IPS-15b (cell line): ENCODE results near the gene KIAA2012.
A peak's percentile ranks its signal among the peaks of the same experiment; 100 is the strongest.

ENCODE experiments used
- H3K27me3 ChIP-seq: one replicate; pipeline ENCODE4 v1.6.1; 2013; ENCODE audit warnings: low read length; ENCODE audit not compliant: control insufficient read depth, insufficient read depth
- H3K36me3 ChIP-seq: one replicate; pipeline ENCODE4 v1.6.1; 2013; ENCODE audit warnings: low read length; ENCODE audit not compliant: control insufficient read depth, insufficient read depth
- H3K4me1 ChIP-seq: one replicate; pipeline ENCODE4 v1.6.1; 2013; ENCODE audit warnings: mild to moderate bottlenecking, low read length; ENCODE audit not compliant: control insufficient read depth, insufficient read depth
- H3K4me3 ChIP-seq: one replicate; pipeline ENCODE4 v1.5.1; 2013; ENCODE audit warnings: low read depth, low read length
- H3K9ac ChIP-seq: one replicate; pipeline ENCODE4 v1.6.1; 2013; ENCODE audit warnings: low read depth, mild to moderate bottlenecking, low read length
- H3K9me3 ChIP-seq: one replicate; pipeline ENCODE4 v1.6.1; 2013; ENCODE audit warnings: mild to moderate bottlenecking, low read length; ENCODE audit not compliant: control insufficient read depth, insufficient read depth

The KIAA2012 gene

DNA sequence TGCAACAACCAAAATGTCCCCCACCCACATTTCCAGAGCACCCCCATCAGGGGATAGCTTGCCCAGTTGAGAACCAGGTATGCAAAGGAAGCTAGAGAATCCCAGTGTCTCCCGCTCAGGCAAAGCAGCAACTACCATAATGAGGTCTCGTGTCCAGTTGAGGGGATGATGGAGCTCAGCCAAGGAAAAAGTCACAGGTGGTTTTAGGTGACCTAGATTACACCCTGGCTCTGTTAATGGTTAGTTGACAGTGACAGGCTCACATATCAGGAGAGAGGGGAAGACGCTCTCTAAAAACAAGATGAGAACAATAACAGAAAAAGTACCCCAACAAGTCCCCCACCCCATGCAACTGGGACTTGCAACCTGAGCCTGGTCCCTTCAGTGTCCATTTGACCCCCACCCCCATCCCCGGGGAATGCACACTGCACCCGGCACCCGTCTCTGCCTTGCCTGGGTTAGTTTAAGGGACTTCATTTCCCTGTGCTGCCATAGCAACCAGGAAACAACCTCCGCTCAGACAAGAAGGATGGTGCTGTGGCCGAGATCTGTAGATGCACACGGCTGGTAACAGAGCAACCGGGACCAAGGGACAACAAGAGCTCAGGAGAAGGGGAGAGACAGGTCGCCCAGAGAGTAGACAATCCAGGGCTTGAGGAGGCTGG, at the start of gene KIAA2012:
TSS of gene KIAA2012 (plus strand) at position 519 of the 665 bp plus-strand sequence. CDS start 373 bp downstream, outside the sequence.
- Histone ChIP-seq H3K9ac (no peak within 1 kb of the TSS), H3K36me3 (no peaks in the 10 kb centered on the region), H3K4me1 (peaks cover 6% of the 10 kb centered on the region), H3K4me3 (no peak within 1 kb of the TSS), H3K27me3 (no peaks in the 10 kb centered on the region), H3K9me3 (no peaks in the 10 kb centered on the region)

GRCh38 chr2:202023904-202024266, 49.2 kb upstream of the KIAA2012 start:
- H3K9ac ChIP-seq: peak overlapping the region; percentile 2
- H3K4me1 ChIP-seq: peaks cover 42% of the 10 kb centered on the region
- H3K9me3 ChIP-seq: no peaks in the 10 kb centered on the region
- H3K36me3 ChIP-seq: no peaks in the 10 kb centered on the region
- peak overlapping the region; percentile 33 for H3K4me3 ChIP-seq
- H3K27me3 ChIP-seq: peaks cover 16% of the 10 kb centered on the region

DNA sequence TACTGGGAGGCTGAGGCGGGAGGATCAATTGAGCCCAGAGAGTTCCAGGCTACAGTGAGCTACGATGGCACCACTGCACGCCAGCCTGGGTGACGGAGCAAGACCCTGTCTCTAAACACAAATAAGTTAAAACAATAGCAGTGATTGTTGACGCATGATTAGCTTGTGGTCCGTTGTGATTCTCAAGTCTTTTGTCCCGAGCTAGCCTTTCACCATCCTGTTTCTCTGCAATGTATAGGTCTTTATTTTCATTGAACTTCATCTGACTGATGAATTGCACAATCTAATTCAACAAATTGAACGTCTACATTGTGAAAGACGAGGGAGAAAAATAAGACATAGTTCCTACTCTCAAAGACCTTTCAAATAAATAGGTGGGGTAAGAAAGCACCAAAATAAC, 48.2 kb upstream of the KIAA2012 start:
- H3K4me1 ChIP-seq: peaks cover 46% of the 10 kb centered on the region
- no peaks in the 10 kb centered on the region for H3K9me3 ChIP-seq
- H3K27me3 ChIP-seq: peaks cover 20% of the 10 kb centered on the region
- no peaks in the 10 kb centered on the region for H3K36me3 ChIP-seq
- no peak overlapping the region for H3K9ac ChIP-seq
- H3K4me3 ChIP-seq: no peak overlapping the region

DNA sequence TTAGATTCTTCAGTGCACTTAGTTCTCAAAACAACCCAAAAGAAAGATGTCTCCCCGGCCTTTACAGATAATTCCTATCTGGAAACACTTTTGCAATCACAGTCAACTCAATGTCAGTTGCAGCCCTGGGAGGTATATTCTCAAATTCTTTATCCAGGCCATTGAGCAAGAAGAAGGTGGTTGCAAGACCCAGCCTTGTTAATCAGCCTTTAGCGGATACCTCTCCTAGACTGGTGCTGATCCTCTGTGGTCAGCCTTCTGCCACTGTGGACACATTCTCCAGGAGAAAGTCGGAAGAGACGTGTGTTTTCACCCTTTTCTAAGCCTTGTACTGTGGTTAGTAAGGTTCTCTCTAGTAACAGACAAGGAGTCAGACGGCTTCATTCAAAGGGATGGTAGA, 47.2 kb upstream of the KIAA2012 start:
- peaks cover 43% of the 10 kb centered on the region for H3K4me1 ChIP-seq
- H3K4me3 ChIP-seq: no peak overlapping the region
- H3K27me3 ChIP-seq: peaks cover 22% of the 10 kb centered on the region

DNA sequence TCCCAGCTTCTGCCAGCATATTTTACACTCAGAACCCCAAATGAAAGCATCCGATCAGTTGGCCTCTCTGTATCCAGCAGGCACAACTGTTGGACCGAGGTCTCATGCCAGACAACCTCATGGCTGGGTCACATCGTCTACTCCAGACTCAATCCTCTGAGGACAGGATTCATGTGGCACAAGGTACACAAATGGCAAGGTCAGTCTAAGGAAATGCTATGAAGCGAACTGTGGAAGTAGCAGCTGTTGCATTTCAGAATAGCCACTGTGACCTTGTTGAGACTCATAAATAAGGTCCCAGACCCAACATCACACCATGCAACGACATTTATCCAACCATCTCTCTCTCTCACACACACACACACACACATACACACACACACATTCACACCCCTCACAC, 46.5 kb upstream of the KIAA2012 start:
- no peaks in the 10 kb centered on the region for H3K9me3 ChIP-seq
- H3K9ac ChIP-seq: no peak overlapping the region
- H3K4me1 ChIP-seq: peaks cover 43% of the 10 kb centered on the region
- H3K4me3 ChIP-seq: no peak overlapping the region
- H3K27me3 ChIP-seq: peaks cover 22% of the 10 kb centered on the region
- no peaks in the 10 kb centered on the region for H3K36me3 ChIP-seq

More for the DNA sequence above, 47.2 kb upstream of the KIAA2012 start:
- Histone ChIP-seq H3K36me3 (no peaks in the 10 kb centered on the region), H3K9me3 (no peaks in the 10 kb centered on the region), H3K9ac (no peak overlapping the region)

DNA sequence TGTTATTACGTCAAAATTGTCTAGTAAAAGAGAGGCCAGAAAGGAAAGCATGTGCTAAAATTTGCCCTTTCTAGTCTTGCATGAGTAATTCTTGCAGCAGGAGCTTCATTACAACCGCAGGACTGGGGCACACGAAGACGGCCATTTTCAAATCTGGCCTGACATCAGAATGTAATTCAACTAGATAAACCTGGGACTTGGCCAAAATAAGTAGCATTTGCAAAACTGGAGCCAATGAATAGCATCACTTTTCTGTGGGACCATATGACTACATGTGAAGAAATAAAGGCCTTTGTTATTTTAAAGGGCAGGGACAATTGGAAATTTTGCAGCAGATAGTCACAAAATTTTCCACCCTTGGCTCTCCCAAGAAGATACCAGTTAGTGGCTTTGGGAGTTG, 42.4 kb upstream of the KIAA2012 start:
- H3K4me3 ChIP-seq: peak overlapping the region; percentile 8
- H3K9ac ChIP-seq: no peak overlapping the region
- H3K9me3 ChIP-seq: no peaks in the 10 kb centered on the region
- H3K4me1 ChIP-seq: peaks cover 15% of the 10 kb centered on the region
- peaks cover 13% of the 10 kb centered on the region for H3K36me3 ChIP-seq
- peaks cover 17% of the 10 kb centered on the region for H3K27me3 ChIP-seq

DNA sequence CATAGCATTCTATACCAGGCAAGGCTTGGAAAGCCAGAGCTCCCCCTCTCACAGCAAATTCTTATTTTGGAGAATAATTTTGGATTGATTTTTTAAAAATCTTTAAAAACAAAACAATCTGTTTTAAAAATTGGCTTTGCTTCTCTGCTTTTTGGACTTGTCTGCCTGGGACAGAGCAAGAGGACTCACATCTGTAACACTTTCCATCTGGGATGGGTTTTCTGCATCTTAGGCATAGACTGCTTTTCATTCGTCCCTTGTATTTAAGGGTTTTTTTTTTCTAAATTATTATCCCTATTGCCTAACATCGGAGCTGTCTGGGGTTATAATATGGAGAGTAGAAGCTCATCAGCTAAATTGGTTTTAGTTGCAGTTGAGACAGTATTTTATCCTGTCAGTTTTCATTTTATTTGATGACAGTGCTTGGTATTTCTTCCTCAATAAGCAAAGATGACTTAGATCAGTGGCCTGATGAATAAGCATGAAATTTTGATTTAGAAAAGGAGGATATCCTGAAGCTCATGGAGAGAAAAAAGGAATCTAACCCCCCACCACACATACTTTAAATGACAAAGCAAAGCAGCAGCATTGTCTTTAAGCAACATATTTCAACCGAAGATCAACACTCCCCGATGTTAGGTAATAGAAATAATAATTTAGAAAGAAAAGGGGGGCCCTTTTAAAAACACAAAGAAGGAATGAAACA, 41.7 kb upstream of the KIAA2012 start:
- H3K9me3 ChIP-seq: no peaks in the 10 kb centered on the region
- peaks cover 20% of the 10 kb centered on the region for H3K36me3 ChIP-seq
- H3K9ac ChIP-seq: no peak overlapping the region
- peaks cover 10% of the 10 kb centered on the region for H3K27me3 ChIP-seq
- H3K4me3 ChIP-seq: peak overlapping the region; percentile 96
- H3K4me1 ChIP-seq: peaks cover 8% of the 10 kb centered on the region

- peak overlapping the region; percentile 98 for H3K9ac ChIP-seq
- H3K27me3 ChIP-seq: peaks cover 6% of the 10 kb centered on the region
- H3K4me1 ChIP-seq: peaks cover 7% of the 10 kb centered on the region
- peaks cover 33% of the 10 kb centered on the region for H3K36me3 ChIP-seq
- no peaks in the 10 kb centered on the region for H3K9me3 ChIP-seq
- peak overlapping the region; percentile 96 for H3K4me3 ChIP-seq
Measured at GRCh38 chr2:202032846-202033316, 40.2 kb upstream of the KIAA2012 start.

DNA sequence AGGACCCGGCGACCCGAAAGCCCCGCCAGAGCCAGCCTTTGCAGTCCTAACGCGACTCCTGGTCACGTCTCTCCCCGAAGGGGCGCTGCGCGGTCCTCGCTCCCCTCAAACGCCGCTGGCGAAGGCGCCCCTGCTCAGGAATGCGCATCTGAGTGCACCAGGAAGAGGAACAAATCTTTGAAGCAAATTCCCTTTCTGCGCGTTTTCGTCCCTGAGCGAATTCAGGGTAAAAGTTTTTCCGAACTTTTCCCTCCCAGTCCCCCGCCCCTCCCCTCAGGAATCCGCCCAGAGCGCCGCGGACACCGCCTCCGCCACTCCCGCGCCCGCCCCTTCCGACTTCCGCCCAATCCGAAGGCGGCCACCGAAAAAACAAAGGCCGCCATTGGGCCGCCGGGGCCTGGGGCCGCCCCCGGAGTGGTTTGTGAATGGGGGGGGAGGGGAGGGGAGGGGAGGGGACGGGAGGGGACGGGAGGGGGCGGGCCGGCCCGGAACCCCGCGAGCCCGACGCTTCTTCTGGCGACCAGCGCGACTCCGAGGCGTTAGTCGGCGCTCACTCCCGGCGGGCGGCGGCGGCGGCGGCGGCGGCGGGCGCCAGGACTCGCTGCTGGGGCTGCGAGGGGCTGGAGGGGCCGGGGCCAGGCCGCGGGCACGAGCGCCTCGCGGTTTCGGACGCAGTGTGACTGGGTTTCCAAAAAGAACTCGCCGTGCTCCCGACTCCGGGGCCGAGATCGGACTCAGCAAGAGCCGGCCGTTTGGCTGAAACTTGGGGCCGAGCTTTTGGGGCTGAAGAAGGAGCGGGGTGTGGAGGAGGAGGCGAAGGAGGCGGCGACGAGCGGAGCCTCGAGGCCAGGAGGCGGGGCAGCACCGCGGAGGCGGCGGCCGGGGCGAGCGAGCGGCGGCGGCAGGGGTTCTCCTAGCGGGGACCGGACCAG, 39.5 kb upstream of the KIAA2012 start, which contains the start of gene FZD7:
TSS of gene FZD7 (plus strand) at position 539 of the 932 bp plus-strand sequence. CDS start 793 bp downstream, outside the sequence.
- Histone ChIP-seq H3K36me3 (peaks cover 35% of the 10 kb centered on the region), H3K4me1 (peaks cover 7% of the 10 kb centered on the region), H3K27me3 (peaks cover 6% of the 10 kb centered on the region), H3K9ac (peak within 1 kb of the TSS; percentile 98), H3K9me3 (no peaks in the 10 kb centered on the region), H3K4me3 (peak within 1 kb of the TSS; percentile 96)

DNA sequence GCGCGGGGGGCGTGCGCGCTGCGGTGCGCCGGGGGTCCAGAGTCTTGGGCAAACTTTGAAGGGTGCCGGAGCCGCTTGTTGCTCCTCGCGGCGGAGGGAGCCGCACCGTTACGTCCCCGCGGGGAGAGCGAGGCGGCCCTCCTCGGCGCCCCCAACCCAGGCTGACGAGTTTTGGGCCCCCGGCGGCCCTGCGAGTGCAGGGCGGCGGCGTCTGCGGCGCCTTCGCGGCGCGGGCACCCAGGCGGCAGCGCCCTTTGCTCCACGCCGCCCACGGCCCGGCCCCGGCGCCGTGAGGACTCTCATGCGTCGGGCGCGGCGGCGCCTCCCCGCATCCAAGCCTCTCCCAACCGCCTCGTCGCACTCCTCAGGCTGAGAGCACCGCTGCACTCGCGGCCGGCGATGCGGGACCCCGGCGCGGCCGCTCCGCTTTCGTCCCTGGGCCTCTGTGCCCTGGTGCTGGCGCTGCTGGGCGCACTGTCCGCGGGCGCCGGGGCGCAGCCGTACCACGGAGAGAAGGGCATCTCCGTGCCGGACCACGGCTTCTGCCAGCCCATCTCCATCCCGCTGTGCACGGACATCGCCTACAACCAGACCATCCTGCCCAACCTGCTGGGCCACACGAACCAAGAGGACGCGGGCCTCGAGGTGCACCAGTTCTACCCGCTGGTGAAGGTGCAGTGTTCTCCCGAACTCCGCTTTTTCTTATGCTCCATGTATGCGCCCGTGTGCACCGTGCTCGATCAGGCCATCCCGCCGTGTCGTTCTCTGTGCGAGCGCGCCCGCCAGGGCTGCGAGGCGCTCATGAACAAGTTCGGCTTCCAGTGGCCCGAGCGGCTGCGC, 38.6 kb upstream of the KIAA2012 start:
- H3K9ac ChIP-seq: peak overlapping the region; percentile 94

More for the DNA sequence above, 38.6 kb upstream of the KIAA2012 start:
- H3K9me3 ChIP-seq: no peaks in the 10 kb centered on the region
- peak overlapping the region; percentile 94 for H3K4me3 ChIP-seq
- H3K36me3 ChIP-seq: peaks cover 35% of the 10 kb centered on the region
- H3K27me3 ChIP-seq: peaks cover 3% of the 10 kb centered on the region
- H3K4me1 ChIP-seq: peaks cover 6% of the 10 kb centered on the region
